OCI-LY1 (cell line): ENCODE measurements around the gene NUP107.

Source experiments
- CTCF ChIP-seq: fragments of 200-600 bp; sonication (generic), shearing (Covaris generic); IDR thresholded peaks from 2 replicates; pipeline ENCODE4 v1.5.1; 2017; ENCODE audit warnings: mild to moderate bottlenecking, antibody characterized with exemption, low read length, moderate library complexity, mixed read lengths
- EZH2 ChIP-seq: fragments of 200-600 bp; sonication (generic), shearing (Covaris generic); IDR thresholded peaks from 2 replicates; pipeline ENCODE4 v1.8.0; 2017; ENCODE audit warnings: borderline replicate concordance, mixed run types, mild to moderate bottlenecking, antibody characterized with exemption, low read length, moderate library complexity, mixed read lengths

DNA sequence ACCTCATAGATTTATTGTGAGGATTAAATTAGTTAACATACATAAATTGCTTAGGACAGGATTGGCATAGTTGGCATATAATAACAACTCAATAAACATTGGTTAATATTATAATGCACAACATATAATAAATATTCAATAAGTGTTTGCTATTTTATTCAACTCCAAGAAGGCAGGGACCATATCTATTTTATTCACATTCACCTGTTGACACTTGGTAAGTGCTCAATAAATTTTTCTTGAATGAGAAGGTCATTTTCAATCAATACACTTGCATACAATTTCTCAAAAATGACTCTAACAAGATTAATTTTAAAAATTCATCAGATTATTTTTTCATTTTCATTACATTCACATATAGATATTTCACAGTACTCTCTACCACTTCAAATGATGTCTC lies 12.4 kb upstream of the NUP107 start:
- TF ChIP-seq CTCF (no peak), EZH2 (no peak)
